Erythroblast (primary cell): ENCODE measurements around the gene ADNP.

Source experiments
- GATA1 ChIP-seq: IDR thresholded peaks from 2 replicates; pipeline ENCODE4 v1.6.1; 2011; ENCODE audit warnings: low read depth, mild to moderate bottlenecking, control low read depth, low read length, moderate library complexity
- POLR2A ChIP-seq: IDR thresholded peaks from 2 replicates; pipeline ENCODE4 v1.6.1; 2011; ENCODE audit warnings: mild to moderate bottlenecking, low read length

GRCh38 chr20:50852085-50852484, 79.2 kb downstream of the ADNP start:
- no peak for TF ChIP-seq POLR2A
- TF ChIP-seq GATA1: no peak
